Measurements from ENCODE around the gene ABCC10.

Gene ABCC10

GRCh38 chr6:43468748-43469681, 41.7 kb downstream of the ABCC10 start:
- Histone ChIP-seq H3K4me1 (ENCODE audit: control insufficient read depth, insufficient read depth, low read length, unreplicated experiment) (peaks cover 9% of the 10 kb centered on the region), H3K27ac (ENCODE audit: low read depth, low read length) (no peak overlapping the region), H2AFZ (ENCODE audit: low read length, unreplicated experiment) (no peak overlapping the region), H3K4me3 (ENCODE audit: low read depth, low read length) (no peak overlapping the region), H3K27me3 (ENCODE audit: insufficient read depth, low read length) (no peaks in the 10 kb centered on the region), H3K36me3 (ENCODE audit: insufficient read depth, low read length) (no peaks in the 10 kb centered on the region), H3K79me2 (ENCODE audit: control insufficient read depth, insufficient read depth, low read length, unreplicated experiment) (no peaks in the 10 kb centered on the region)

DNA sequence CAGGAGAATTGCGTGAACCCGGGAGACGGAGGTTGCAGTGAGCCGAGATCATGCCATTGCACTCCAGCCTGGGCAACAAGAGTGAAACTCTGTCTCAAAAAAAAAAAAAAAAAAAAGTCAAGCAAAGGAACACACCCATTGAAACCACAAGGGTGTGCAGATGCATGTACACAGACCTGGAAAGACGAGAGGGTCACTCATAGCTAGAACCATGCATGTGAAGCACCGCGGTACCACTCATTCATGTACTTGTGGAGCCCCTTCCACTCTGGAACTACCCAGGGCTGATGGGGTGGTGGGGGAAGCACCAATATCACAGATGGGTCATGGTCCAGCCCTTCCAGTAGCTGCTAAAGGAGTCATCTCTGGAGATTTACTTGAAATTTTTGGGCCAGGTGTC, 42.6 kb downstream of the ABCC10 start:
- Histone ChIP-seq H3K4me3 (ENCODE audit: low read depth, low read length) (no peak overlapping the region), H3K27me3 (ENCODE audit: insufficient read depth, low read length) (no peaks in the 10 kb centered on the region), H3K27ac (ENCODE audit: low read depth, low read length) (no peak overlapping the region), H3K4me1 (ENCODE audit: control insufficient read depth, insufficient read depth, low read length, unreplicated experiment) (peaks cover 9% of the 10 kb centered on the region), H2AFZ (ENCODE audit: low read length, unreplicated experiment) (no peak overlapping the region), H3K79me2 (ENCODE audit: control insufficient read depth, insufficient read depth, low read length, unreplicated experiment) (no peaks in the 10 kb centered on the region), H3K36me3 (ENCODE audit: insufficient read depth, low read length) (no peaks in the 10 kb centered on the region)

DNA sequence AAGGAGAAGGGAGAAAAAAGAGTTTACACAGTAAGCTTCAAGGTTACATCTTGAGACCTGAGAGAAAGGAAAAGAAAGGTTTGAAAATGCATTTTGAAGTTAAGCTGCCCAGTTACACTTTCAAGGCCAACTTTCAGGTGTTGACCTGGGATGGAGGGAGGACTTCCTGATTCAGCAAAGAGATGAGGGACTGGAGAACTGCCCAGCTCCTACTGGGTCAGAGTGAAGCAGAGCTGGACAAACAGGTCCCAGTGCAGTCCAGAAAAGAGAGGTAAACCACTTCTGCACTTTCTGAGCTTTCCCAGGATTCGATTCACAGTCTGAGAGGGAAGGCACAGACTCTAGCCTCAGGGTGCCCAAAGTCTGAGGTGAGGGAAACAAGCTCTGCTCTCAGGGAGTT, 44.1 kb downstream of the ABCC10 start:
- no peak overlapping the region for H2AFZ ChIP-seq (ENCODE audit: low read length, unreplicated experiment)
- no peaks in the 10 kb centered on the region for H3K36me3 ChIP-seq (ENCODE audit: insufficient read depth, low read length)
- H3K27ac ChIP-seq (ENCODE audit: low read depth, low read length): no peak overlapping the region

DNA sequence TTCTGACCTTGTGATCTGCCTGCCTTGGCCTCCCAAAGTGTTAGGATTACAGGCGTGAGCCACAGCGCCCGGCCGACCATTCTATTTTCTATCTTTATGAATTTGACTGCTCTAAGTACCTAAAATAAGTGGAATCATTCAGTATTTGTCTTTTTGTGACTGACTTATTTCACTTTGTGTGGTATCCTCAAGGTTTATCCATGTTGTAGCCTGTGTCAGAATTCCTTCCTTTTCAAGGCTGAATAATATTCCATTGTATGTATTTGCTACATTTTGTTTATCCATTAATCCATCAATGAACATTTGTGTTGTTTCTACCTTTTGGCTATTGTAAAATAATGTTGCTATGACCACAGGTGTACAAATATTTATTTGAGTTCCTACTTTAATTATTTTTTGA, 45.2 kb downstream of the ABCC10 start:
- H3K79me2 ChIP-seq (ENCODE audit: control insufficient read depth, insufficient read depth, low read length, unreplicated experiment): no peaks in the 10 kb centered on the region
- no peaks in the 10 kb centered on the region for H3K4me1 ChIP-seq (ENCODE audit: control insufficient read depth, insufficient read depth, low read length, unreplicated experiment)
- no peak overlapping the region for H3K4me3 ChIP-seq (ENCODE audit: low read depth, low read length)
- H2AFZ ChIP-seq (ENCODE audit: low read length, unreplicated experiment): no peak overlapping the region
- no peaks in the 10 kb centered on the region for H3K27me3 ChIP-seq (ENCODE audit: insufficient read depth, low read length)
- H3K27ac ChIP-seq (ENCODE audit: low read depth, low read length): no peak overlapping the region
- H3K36me3 ChIP-seq (ENCODE audit: insufficient read depth, low read length): no peaks in the 10 kb centered on the region

More for the DNA sequence above, 44.1 kb downstream of the ABCC10 start:
- no peaks in the 10 kb centered on the region for H3K4me1 ChIP-seq (ENCODE audit: control insufficient read depth, insufficient read depth, low read length, unreplicated experiment)
- no peaks in the 10 kb centered on the region for H3K27me3 ChIP-seq (ENCODE audit: insufficient read depth, low read length)
- no peak overlapping the region for H3K4me3 ChIP-seq (ENCODE audit: low read depth, low read length)
- no peaks in the 10 kb centered on the region for H3K79me2 ChIP-seq (ENCODE audit: control insufficient read depth, insufficient read depth, low read length, unreplicated experiment)

DNA sequence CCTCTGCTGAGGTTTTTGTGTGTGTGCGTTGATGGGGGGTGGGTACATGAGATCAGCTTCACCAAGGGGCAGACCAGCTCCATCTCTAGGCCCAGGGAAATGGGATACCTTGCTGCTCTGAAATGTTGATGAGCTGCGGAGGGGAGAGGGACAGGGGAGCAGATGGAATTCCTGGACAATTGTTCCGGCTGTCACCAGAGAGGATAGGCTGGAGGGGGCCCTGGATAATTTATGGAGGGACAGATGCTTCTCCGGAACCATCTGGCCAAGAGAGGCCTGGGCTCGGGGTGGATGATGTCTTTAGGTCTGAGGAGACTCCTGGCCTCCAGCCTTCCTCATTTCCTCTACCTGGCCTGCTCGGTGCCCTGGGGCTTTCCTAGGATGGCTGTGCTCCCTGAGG, 48.2 kb downstream of the ABCC10 start:
- peaks cover 10% of the 10 kb centered on the region for H3K4me1 ChIP-seq (ENCODE audit: control insufficient read depth, insufficient read depth, low read length, unreplicated experiment)
- H3K27me3 ChIP-seq (ENCODE audit: insufficient read depth, low read length): no peaks in the 10 kb centered on the region
- peaks cover 27% of the 10 kb centered on the region for H3K79me2 ChIP-seq (ENCODE audit: control insufficient read depth, insufficient read depth, low read length, unreplicated experiment)
- H3K36me3 ChIP-seq (ENCODE audit: insufficient read depth, low read length): no peaks in the 10 kb centered on the region
- H3K4me3 ChIP-seq (ENCODE audit: low read depth, low read length): no peak overlapping the region
- no peak overlapping the region for H2AFZ ChIP-seq (ENCODE audit: low read length, unreplicated experiment)
- H3K27ac ChIP-seq (ENCODE audit: low read depth, low read length): no peak overlapping the region

DNA sequence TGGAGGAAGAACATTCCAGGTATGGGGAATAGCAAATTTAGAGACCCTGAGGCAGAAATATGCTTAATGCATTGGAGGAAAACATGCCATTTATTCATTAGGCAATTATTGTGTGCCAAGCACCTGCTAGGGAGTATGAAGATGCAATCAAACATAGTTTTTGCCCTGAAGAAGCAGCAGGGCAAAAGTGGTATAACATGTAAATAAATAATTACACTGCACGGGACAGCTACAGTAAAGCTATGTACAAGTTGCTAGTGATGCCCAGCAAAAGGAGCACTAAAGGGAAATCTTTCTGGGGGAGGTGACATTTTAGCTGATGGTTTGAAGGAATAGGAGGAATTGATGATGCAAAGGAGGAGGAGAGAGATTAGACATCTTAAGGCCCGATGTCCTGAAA, 49.4 kb downstream of the ABCC10 start:
- Histone ChIP-seq H2AFZ (ENCODE audit: low read length, unreplicated experiment) (peak overlapping the region; percentile 93), H3K36me3 (ENCODE audit: insufficient read depth, low read length) (no peaks in the 10 kb centered on the region), H3K4me3 (ENCODE audit: low read depth, low read length) (peak overlapping the region; percentile 87), H3K27me3 (ENCODE audit: insufficient read depth, low read length) (no peaks in the 10 kb centered on the region), H3K4me1 (ENCODE audit: control insufficient read depth, insufficient read depth, low read length, unreplicated experiment) (peaks cover 10% of the 10 kb centered on the region), H3K79me2 (ENCODE audit: control insufficient read depth, insufficient read depth, low read length, unreplicated experiment) (peaks cover 30% of the 10 kb centered on the region), H3K27ac (ENCODE audit: low read depth, low read length) (peak overlapping the region; percentile 7; the same call in 1 of the 2 replicates)

DNA sequence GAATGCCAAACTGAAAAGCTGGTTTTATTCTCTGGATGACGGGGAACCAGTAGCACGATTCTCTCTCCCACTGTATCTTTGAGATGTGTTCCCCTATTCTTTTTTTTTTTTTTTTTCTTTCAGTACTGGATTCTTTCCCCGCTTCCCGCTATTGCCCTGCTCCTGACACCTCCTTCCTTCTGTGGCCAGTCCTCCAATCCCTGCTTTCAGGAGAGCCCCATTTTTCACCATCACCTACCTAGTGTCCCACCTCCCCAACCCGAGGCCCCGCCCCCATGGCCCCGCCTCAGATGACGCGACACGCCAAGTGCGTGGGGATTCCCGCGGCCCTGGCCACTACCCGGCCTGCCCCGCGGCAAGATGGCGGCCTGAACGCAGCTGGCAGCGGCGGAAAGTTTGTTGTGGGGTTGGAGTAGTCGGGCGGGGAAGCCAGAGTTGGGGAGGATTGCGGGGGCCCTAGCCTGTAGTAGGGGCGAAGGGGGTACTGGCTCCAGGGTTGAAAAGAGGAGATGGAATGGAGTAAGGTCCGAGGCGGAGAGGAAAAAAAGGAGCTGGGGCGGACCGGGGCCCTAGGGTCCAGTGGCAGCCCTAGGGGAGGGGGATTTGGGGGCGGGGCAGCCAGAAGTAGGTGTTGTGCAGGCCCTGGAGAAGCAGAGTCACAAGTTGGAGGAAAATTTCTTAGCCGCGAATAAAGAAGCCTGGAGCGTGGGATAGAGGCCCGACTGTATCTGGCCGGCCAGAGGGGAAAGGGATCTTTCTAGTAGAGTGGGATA, 50.1 kb downstream of the ABCC10 start, which contains the start of gene TJAP1:
Gene TJAP1 (plus strand): TSS at position 336 of the 773 bp plus-strand sequence. CDS start 21,432 bp downstream, outside the sequence.
- Histone ChIP-seq H3K36me3 (ENCODE audit: insufficient read depth, low read length) (no peaks in the 10 kb centered on the region), H2AFZ (ENCODE audit: low read length, unreplicated experiment) (peak within 1 kb of the TSS; percentile 93), H3K4me3 (ENCODE audit: low read depth, low read length) (peak within 1 kb of the TSS; percentile 87), H3K4me1 (ENCODE audit: control insufficient read depth, insufficient read depth, low read length, unreplicated experiment) (peaks cover 10% of the 10 kb centered on the region), H3K27ac (ENCODE audit: low read depth, low read length) (peak within 1 kb of the TSS; percentile 43; the same call in 1 of the 2 replicates), H3K27me3 (ENCODE audit: insufficient read depth, low read length) (no peaks in the 10 kb centered on the region), H3K79me2 (ENCODE audit: control insufficient read depth, insufficient read depth, low read length, unreplicated experiment) (peaks cover 37% of the 10 kb centered on the region)

DNA sequence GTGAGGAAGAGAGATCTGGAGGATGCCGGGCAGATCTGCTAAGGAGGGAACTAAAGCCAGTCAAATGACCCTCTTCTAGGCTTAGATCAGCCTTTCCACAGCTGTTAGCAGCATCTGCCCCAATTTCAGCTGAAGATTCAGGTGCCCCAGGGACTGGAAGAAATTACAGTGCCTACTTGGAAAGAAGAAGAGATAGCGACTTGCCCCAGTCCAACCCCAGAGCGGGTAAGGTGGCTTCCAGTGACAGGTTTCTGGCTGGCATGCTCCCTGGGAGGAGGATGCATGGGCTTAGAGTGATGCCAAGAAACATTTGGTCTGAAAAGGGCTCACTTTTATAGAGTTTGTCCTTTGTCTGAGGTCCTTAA, 50.6 kb downstream of the ABCC10 start:
- H3K36me3 ChIP-seq (ENCODE audit: insufficient read depth, low read length): no peaks in the 10 kb centered on the region
- H3K27me3 ChIP-seq (ENCODE audit: insufficient read depth, low read length): no peaks in the 10 kb centered on the region
- peaks cover 10% of the 10 kb centered on the region for H3K4me1 ChIP-seq (ENCODE audit: control insufficient read depth, insufficient read depth, low read length, unreplicated experiment)
- peak overlapping the region; percentile 85 for H2AFZ ChIP-seq (ENCODE audit: low read length, unreplicated experiment)
- peaks cover 40% of the 10 kb centered on the region for H3K79me2 ChIP-seq (ENCODE audit: control insufficient read depth, insufficient read depth, low read length, unreplicated experiment)
- H3K27ac ChIP-seq (ENCODE audit: low read depth, low read length): peak overlapping the region; percentile 43; the same call in 1 of the 2 replicates
- H3K4me3 ChIP-seq (ENCODE audit: low read depth, low read length): peak overlapping the region; percentile 87

- Histone ChIP-seq H2AFZ (ENCODE audit: low read length, unreplicated experiment) (no peak overlapping the region), H3K79me2 (ENCODE audit: control insufficient read depth, insufficient read depth, low read length, unreplicated experiment) (peaks cover 47% of the 10 kb centered on the region), H3K27me3 (ENCODE audit: insufficient read depth, low read length) (no peaks in the 10 kb centered on the region), H3K4me1 (ENCODE audit: control insufficient read depth, insufficient read depth, low read length, unreplicated experiment) (peaks cover 10% of the 10 kb centered on the region), H3K27ac (ENCODE audit: low read depth, low read length) (no peak overlapping the region), H3K4me3 (ENCODE audit: low read depth, low read length) (no peak overlapping the region), H3K36me3 (ENCODE audit: insufficient read depth, low read length) (no peaks in the 10 kb centered on the region)
These were observed 53.7 kb downstream of the ABCC10 start for GRCh38 chr6:43481075-43481474.

GRCh38 chr6:43481591-43482236, 54.4 kb downstream of the ABCC10 start:
- no peaks in the 10 kb centered on the region for H3K27me3 ChIP-seq (ENCODE audit: insufficient read depth, low read length)
- no peak overlapping the region for H3K4me3 ChIP-seq (ENCODE audit: low read depth, low read length)
- peaks cover 10% of the 10 kb centered on the region for H3K4me1 ChIP-seq (ENCODE audit: control insufficient read depth, insufficient read depth, low read length, unreplicated experiment)
- no peak overlapping the region for H3K27ac ChIP-seq (ENCODE audit: low read depth, low read length)
- H3K79me2 ChIP-seq (ENCODE audit: control insufficient read depth, insufficient read depth, low read length, unreplicated experiment): peaks cover 48% of the 10 kb centered on the region
- no peak overlapping the region for H2AFZ ChIP-seq (ENCODE audit: low read length, unreplicated experiment)
- H3K36me3 ChIP-seq (ENCODE audit: insufficient read depth, low read length): 0 out of 2 replicates have a peak, but pooled peaks cover under 1% of the 10 kb centered on the region

Data from ACC112 (cell line).